Panc1 (cell line): ENCODE data around the gene BRPF1. TPM values are rescaled to one million over a fixed set of nuclear protein-coding genes. Genes with fewer than 3 reads are reported as not detected.

Experiments
- ATAC-seq: fragments of 200-7000 bp; cut with Tn5 transposase; 2 replicates; pipeline ENCODE4 v1.9.1; 2020; ENCODE audit warnings: mild to moderate bottlenecking, moderate library complexity
- BruUV-seq: library from RNA; stranded (reverse); fragments of 400-500 nt; replicated peaks from 2 replicates; lab custom pipeline; 2021; lab: Mats Ljungman, UMichigan
- CTCF ChIA-PET: fragments of 300-600 bp; sonication (Branson Sonifier 250); formaldehyde crosslinking; loops from one replicate; lab custom pipeline; 2022; ENCODE audit warnings: antibody characterized with exemption; lab: Charles Lee
- POLR2A ChIA-PET: fragments of 300-600 bp; sonication (Branson Sonifier 250); formaldehyde crosslinking; loops from one replicate; lab custom pipeline; 2022; ENCODE audit warnings: antibody characterized with exemption; lab: Charles Lee
- DNase-seq: peaks from one replicate; pipeline ENCODE4 v3.0.0-alpha.2; 2010; ENCODE audit warnings: low read depth, low spot score
- H3K27ac ChIP-seq: 2 replicates; pipeline ENCODE4 v1.5.1; 2011; ENCODE audit warnings: mild to moderate bottlenecking, low read length, inconsistent platforms
- H3K27me3 ChIP-seq: fragments of 200-500 bp; sonication (Bioruptor generic); 2 replicates; pipeline ENCODE4 v1.6.0; 2014; ENCODE audit warnings: low read length, inconsistent platforms; ENCODE audit not compliant: control insufficient read depth, insufficient read depth
- H3K36me3 ChIP-seq: fragments of 200-500 bp; sonication (Bioruptor generic); 2 replicates; pipeline ENCODE4 v1.5.1; 2014; ENCODE audit warnings: inconsistent platforms, mild to moderate bottlenecking, low read length, moderate library complexity; ENCODE audit not compliant: control insufficient read depth, insufficient read depth
- H3K4me1 ChIP-seq: 2 replicates; pipeline ENCODE4 v1.5.1; 2011; ENCODE audit warnings: inconsistent platforms, mild to moderate bottlenecking, low read length, moderate library complexity; ENCODE audit not compliant: control insufficient read depth, insufficient read depth
- H3K4me3 ChIP-seq, 2 experiments: 2 replicates each; pipeline ENCODE4 v1.5.1; 2011 to 2012; ENCODE audit warnings: low read depth in 2 of 2, low read length in 2 of 2, mild to moderate bottlenecking in 2 of 2, inconsistent platforms in 1 of 2, moderate library complexity in 1 of 2
- H3K9me3 ChIP-seq: fragments of 200-500 bp; sonication (Bioruptor generic); 2 replicates; pipeline ENCODE4 v1.5.1; 2014; ENCODE audit warnings: low read depth, mild to moderate bottlenecking, inconsistent platforms, low read length, moderate library complexity; ENCODE audit not compliant: control insufficient read depth, insufficient read depth
- POLR2AphosphoS5 ChIP-seq: IDR thresholded peaks from 2 replicates; pipeline ENCODE4 v1.6.1; 2012; ENCODE audit warnings: mild to moderate bottlenecking, low read depth, low read length, moderate library complexity
- SIN3A ChIP-seq: IDR thresholded peaks from 2 replicates; pipeline ENCODE4 v1.6.1; 2012; ENCODE audit warnings: low read depth, mild to moderate bottlenecking, low read length, moderate library complexity, borderline replicate concordance; ENCODE audit not compliant: insufficient read depth
- TCF7L2 ChIP-seq: IDR thresholded peaks from 2 replicates; pipeline ENCODE4 v1.6.1; 2011; ENCODE audit warnings: mild to moderate bottlenecking, low read depth, low read length, inconsistent platforms
- in situ Hi-C: cut with HindIII; loops from 2 replicates; pipeline ENCODE4 v1.10.0; 2016; ENCODE audit warnings: low sequenced_read_pairs, low pct_unique_long_range_greater_than_20kb
- intact Hi-C: fragments of 100-400 bp; cut with micrococcal nuclease; formaldehyde crosslinking; loops from one replicate; pipeline ENCODE4 v1.10.0; 2022; ENCODE audit not compliant: unreplicated experiment
- total RNA-seq: library from RNA; stranded (reverse); gene quantifications from one replicate; pipeline ENCODE4 v1.2.1, GENCODE V29; 2021; ENCODE audit not compliant: unreplicated experiment
- TF ChIP-seq, protein P1 (sequence below): fragments of 450-650 bp; IDR thresholded peaks from 2 replicates; pipeline ENCODE4 v1.5.1; 2017; ENCODE audit warnings: mild to moderate bottlenecking
- TF ChIP-seq, protein P2 (sequence below), 2 experiments: IDR thresholded peaks; 2 replicates each; pipeline ENCODE4 v1.6.1; 2011 to 2012; ENCODE audit warnings: low read depth in 2 of 2, control low read depth in 1 of 2, low read length in 1 of 2, mild to moderate bottlenecking in 1 of 2, moderate library complexity in 1 of 2; ENCODE audit not compliant: insufficient read depth in 1 of 2

Gene BRPF1
- total RNA-seq, 1 experiment from 2014 or later: 17.4 TPM

DNA sequence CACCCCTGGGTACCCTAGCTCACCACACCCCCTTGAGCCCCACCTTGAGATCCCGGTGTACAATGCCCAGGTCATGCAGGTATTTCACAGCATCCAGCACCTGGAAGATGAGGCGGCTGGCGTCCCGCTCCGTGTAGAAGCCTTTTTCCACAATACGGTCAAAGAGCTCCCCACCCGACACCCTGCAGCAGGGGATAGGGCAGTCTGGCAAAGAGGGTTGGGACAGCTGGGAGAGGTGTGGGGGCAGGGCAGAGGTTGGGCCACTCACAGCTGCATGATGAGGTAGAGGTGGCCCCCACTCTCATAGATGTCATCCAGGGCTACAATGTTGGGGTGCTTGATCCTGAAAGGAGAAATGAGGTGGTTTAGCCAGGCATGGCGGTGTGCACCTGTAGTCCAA is 31.3 kb downstream of the BRPF1 start:
- intact Hi-C loops (no loop called here), in situ Hi-C loops (no loop called here)
- Histone ChIP-seq H3K4me1 (no peaks in the 10 kb centered on the region), H3K27ac (no peak overlapping the region), H3K4me3 (no peak overlapping the region), H3K27me3 (no peaks in the 10 kb centered on the region), H3K36me3 (no peaks in the 10 kb centered on the region), H3K9me3 (no peaks in the 10 kb centered on the region)
- no TSS peak for BruUV-seq
- POLR2A ChIA-PET: no interaction called here
- TF ChIP-seq, protein P1, sequence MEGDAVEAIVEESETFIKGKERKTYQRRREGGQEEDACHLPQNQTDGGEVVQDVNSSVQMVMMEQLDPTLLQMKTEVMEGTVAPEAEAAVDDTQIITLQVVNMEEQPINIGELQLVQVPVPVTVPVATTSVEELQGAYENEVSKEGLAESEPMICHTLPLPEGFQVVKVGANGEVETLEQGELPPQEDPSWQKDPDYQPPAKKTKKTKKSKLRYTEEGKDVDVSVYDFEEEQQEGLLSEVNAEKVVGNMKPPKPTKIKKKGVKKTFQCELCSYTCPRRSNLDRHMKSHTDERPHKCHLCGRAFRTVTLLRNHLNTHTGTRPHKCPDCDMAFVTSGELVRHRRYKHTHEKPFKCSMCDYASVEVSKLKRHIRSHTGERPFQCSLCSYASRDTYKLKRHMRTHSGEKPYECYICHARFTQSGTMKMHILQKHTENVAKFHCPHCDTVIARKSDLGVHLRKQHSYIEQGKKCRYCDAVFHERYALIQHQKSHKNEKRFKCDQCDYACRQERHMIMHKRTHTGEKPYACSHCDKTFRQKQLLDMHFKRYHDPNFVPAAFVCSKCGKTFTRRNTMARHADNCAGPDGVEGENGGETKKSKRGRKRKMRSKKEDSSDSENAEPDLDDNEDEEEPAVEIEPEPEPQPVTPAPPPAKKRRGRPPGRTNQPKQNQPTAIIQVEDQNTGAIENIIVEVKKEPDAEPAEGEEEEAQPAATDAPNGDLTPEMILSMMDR: no peak
- no peak for TF ChIP-seq TCF7L2
- no peak for TF ChIP-seq POLR2AphosphoS5
- no peak for TF ChIP-seq SIN3A
- TF ChIP-seq, protein P2, sequence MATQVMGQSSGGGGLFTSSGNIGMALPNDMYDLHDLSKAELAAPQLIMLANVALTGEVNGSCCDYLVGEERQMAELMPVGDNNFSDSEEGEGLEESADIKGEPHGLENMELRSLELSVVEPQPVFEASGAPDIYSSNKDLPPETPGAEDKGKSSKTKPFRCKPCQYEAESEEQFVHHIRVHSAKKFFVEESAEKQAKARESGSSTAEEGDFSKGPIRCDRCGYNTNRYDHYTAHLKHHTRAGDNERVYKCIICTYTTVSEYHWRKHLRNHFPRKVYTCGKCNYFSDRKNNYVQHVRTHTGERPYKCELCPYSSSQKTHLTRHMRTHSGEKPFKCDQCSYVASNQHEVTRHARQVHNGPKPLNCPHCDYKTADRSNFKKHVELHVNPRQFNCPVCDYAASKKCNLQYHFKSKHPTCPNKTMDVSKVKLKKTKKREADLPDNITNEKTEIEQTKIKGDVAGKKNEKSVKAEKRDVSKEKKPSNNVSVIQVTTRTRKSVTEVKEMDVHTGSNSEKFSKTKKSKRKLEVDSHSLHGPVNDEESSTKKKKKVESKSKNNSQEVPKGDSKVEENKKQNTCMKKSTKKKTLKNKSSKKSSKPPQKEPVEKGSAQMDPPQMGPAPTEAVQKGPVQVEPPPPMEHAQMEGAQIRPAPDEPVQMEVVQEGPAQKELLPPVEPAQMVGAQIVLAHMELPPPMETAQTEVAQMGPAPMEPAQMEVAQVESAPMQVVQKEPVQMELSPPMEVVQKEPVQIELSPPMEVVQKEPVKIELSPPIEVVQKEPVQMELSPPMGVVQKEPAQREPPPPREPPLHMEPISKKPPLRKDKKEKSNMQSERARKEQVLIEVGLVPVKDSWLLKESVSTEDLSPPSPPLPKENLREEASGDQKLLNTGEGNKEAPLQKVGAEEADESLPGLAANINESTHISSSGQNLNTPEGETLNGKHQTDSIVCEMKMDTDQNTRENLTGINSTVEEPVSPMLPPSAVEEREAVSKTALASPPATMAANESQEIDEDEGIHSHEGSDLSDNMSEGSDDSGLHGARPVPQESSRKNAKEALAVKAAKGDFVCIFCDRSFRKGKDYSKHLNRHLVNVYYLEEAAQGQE (IDR thresholded peaks at IDR 0.05; ENCODE audit: insufficient read depth in 1 of 2, low read depth in 2 of 2, low read length in 1 of 2): no peak
- CTCF ChIA-PET: interaction anchor here (0.7 kb wide), 2 partner anchors 36 to 655 kb away, joined by 5 to 7 read pairs; no protein-coding TSS in a partner anchor
- no peak for DNase-seq
- no peak for ATAC-seq

DNA sequence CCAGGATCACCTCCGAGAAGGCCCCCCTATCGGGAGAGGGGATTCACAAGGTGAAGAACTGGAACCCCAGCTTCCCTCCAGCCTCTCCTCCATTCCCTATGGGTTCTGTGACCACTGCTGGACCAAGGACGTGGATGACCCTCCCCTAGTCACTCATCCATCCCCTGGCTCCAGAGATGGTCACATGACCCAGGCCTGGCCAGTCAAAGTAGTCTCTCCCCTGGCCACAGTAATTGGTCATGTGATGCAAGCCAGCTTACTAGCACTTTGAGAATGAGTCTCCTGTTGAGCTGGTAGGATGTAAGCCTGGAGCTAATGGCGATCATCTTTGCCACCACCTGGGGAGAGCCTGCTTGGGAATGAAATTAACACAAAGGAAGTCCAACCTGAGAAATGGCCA is 34.3 kb downstream of the BRPF1 start:
- H3K36me3 ChIP-seq: no peaks in the 10 kb centered on the region
- no peak overlapping the region for H3K4me3 ChIP-seq
- ChIA-PET CTCF (interaction anchor here (0.5 kb wide), 1 partner anchor 157 kb away, joined by 4 read pairs; no protein-coding TSS in a partner anchor), POLR2A (no interaction called here)
- TF ChIP-seq POLR2AphosphoS5 (no peak), SIN3A (no peak), TCF7L2 (no peak)
- TF ChIP-seq, protein P1: no peak
- TF ChIP-seq, protein P2 (IDR thresholded peaks at IDR 0.05; ENCODE audit: insufficient read depth in 1 of 2, low read depth in 2 of 2, low read length in 1 of 2): no peak
- intact Hi-C loops (no loop called here), in situ Hi-C loops (no loop called here)
- DNase-seq: no peak
- H3K27ac ChIP-seq: no peak overlapping the region
- H3K9me3 ChIP-seq: no peaks in the 10 kb centered on the region
- no peak for ATAC-seq
- H3K27me3 ChIP-seq: no peaks in the 10 kb centered on the region
- no TSS peak for BruUV-seq
- H3K4me1 ChIP-seq: 0 out of 2 replicates have a peak, but pooled peaks cover 3% of the 10 kb centered on the region
